IMR-90 (cell line): Measurements from ENCODE around the gene ANXA7. TPM values are rescaled to one million over a fixed set of nuclear protein-coding genes. Genes with fewer than 3 reads are reported as not detected.

Experiments
- ATAC-seq: fragments of 200-7000 bp; cut with Tn5 transposase; 2 replicates; pipeline ENCODE4 v1.9.1; 2020; ENCODE audit warnings: low read depth, mild to moderate bottlenecking, moderate library complexity
- BruUV-seq: library from RNA; stranded (reverse); fragments of 400-500 nt; replicated peaks from 2 replicates; lab custom pipeline; 2021; lab: Mats Ljungman, UMichigan
- CTCF ChIA-PET: fragments of 300-600 bp; formaldehyde crosslinking; extraction: SDS; loops from one replicate; lab custom pipeline; 2021; ENCODE audit warnings: antibody characterized with exemption; lab: Yijun Ruan, JAX
- POLR2A ChIA-PET: fragments of 300-600 bp; sonication (Branson Sonifier 250); formaldehyde crosslinking; loops from one replicate; lab custom pipeline; 2022; ENCODE audit warnings: antibody characterized with exemption; ENCODE audit not compliant: unreplicated experiment; lab: Charles Lee
- DNase-seq: peaks from one replicate; pipeline ENCODE4 v3.0.0; 2013
- H2AFZ ChIP-seq: replicated peaks from 2 replicates; pipeline ENCODE3; 2013; ENCODE audit warnings: low read length, mild to moderate bottlenecking; ENCODE audit not compliant: poor library complexity
- H2AK5ac ChIP-seq: 2 replicates; pipeline ENCODE4 v1.6.1; 2013; ENCODE audit warnings: low read depth, low read length, inconsistent platforms
- H2AK9ac ChIP-seq: replicated peaks from 2 replicates; pipeline ENCODE3; 2013; ENCODE audit warnings: mild to moderate bottlenecking, low read depth, low read length, moderate library complexity; ENCODE audit not compliant: poor library complexity
- H2BK120ac ChIP-seq: 2 replicates; pipeline ENCODE4 v1.6.1; 2013; ENCODE audit warnings: low read depth, low read length, inconsistent platforms
- H2BK15ac ChIP-seq: 3 replicates; pipeline ENCODE4 v1.6.1; 2013; ENCODE audit warnings: low read depth, low read length, inconsistent platforms
- H2BK20ac ChIP-seq: 2 replicates; pipeline ENCODE4 v1.6.1; 2013; ENCODE audit warnings: low read depth, mild to moderate bottlenecking, inconsistent platforms, low read length, moderate library complexity
- H2BK5ac ChIP-seq: 2 replicates; pipeline ENCODE4 v1.6.1; 2013; ENCODE audit warnings: mild to moderate bottlenecking, low read depth, low read length, inconsistent platforms; ENCODE audit not compliant: poor library complexity, severe bottlenecking
- H3K14ac ChIP-seq: replicated peaks from 2 replicates; pipeline ENCODE4 v1.6.1; 2013; ENCODE audit warnings: low read depth, low read length, inconsistent platforms
- H3K18ac ChIP-seq: 2 replicates; pipeline ENCODE4 v1.6.1; 2013; ENCODE audit warnings: low read depth, low read length, control low read depth
- H3K23ac ChIP-seq: 2 replicates; pipeline ENCODE4 v1.6.1; 2013; ENCODE audit warnings: low read depth, low read length, inconsistent platforms
- H3K27ac ChIP-seq: 2 replicates; pipeline ENCODE4 v1.5.1; 2013; ENCODE audit warnings: mild to moderate bottlenecking, control low read depth, low read length; ENCODE audit not compliant: insufficient read depth
- H3K27me3 ChIP-seq: 2 replicates; pipeline ENCODE4 v1.6.1; 2013; ENCODE audit warnings: low read length; ENCODE audit not compliant: control insufficient read depth, insufficient read depth
- H3K36me3 ChIP-seq: 2 replicates; pipeline ENCODE4 v1.6.1; 2013; ENCODE audit warnings: low read length, mixed read lengths; ENCODE audit not compliant: control insufficient read depth, insufficient read depth
- H3K4ac ChIP-seq: 2 replicates; pipeline ENCODE4 v1.6.1; 2013; ENCODE audit warnings: low read depth, low read length, inconsistent platforms
- H3K4me1 ChIP-seq: 2 replicates; pipeline ENCODE4 v1.6.1; 2013; ENCODE audit warnings: low read length, mixed read lengths; ENCODE audit not compliant: control insufficient read depth, insufficient read depth
- H3K4me2 ChIP-seq: 2 replicates; pipeline ENCODE4 v1.6.1; 2013; ENCODE audit warnings: low read depth, mild to moderate bottlenecking, control low read depth, low read length, moderate library complexity
- H3K4me3 ChIP-seq: 2 replicates; pipeline ENCODE4 v1.5.1; 2013; ENCODE audit warnings: low read depth, mild to moderate bottlenecking, control low read depth, low read length, moderate library complexity; ENCODE audit not compliant: insufficient read depth
- H3K56ac ChIP-seq: 2 replicates; pipeline ENCODE4 v1.6.1; 2013; ENCODE audit warnings: low read length, inconsistent platforms; ENCODE audit not compliant: insufficient read depth; ENCODE audit errors: extremely low read depth
- H3K79me1 ChIP-seq, 2 experiments: 2 replicates each; pipeline ENCODE4 v1.6.1; 2013; ENCODE audit warnings: low read length in 2 of 2, inconsistent platforms in 1 of 2, low read depth in 1 of 2
- H3K9ac ChIP-seq: 2 replicates; pipeline ENCODE4 v1.6.1; 2013; ENCODE audit warnings: low read depth, low read length, control low read depth
- H3K9me1 ChIP-seq: 2 replicates; pipeline ENCODE4 v1.6.1; 2013; ENCODE audit warnings: low read length, inconsistent platforms; ENCODE audit not compliant: insufficient read depth
- H3K9me3 ChIP-seq: 2 replicates; pipeline ENCODE4 v1.6.1; 2013; ENCODE audit warnings: low read length; ENCODE audit not compliant: control insufficient read depth, insufficient read depth
- H4K20me1 ChIP-seq: 2 replicates; pipeline ENCODE4 v1.6.1; 2013; ENCODE audit warnings: low read length, inconsistent platforms; ENCODE audit not compliant: insufficient read depth
- H4K5ac ChIP-seq: 2 replicates; pipeline ENCODE4 v1.6.1; 2013; ENCODE audit warnings: mild to moderate bottlenecking, low read depth, low read length, control low read depth
- H4K8ac ChIP-seq, 2 experiments: 2 replicates each; pipeline ENCODE4 v1.6.1; 2013; ENCODE audit warnings: low read depth in 2 of 2, low read length in 2 of 2, control low read depth in 1 of 2, inconsistent platforms in 1 of 2
- H4K91ac ChIP-seq: 2 replicates; pipeline ENCODE4 v1.6.1; 2013; ENCODE audit warnings: low read depth, low read length, inconsistent platforms; ENCODE audit not compliant: insufficient read depth
- BHLHE40 ChIP-seq: fragments of 150-350 bp; IDR thresholded peaks from 2 replicates; pipeline ENCODE4 v1.6.1; 2016; ENCODE audit warnings: mild to moderate bottlenecking, low read depth, low read length
- CEBPB ChIP-seq: IDR thresholded peaks from 2 replicates; pipeline ENCODE4 v1.6.1; 2012; ENCODE audit warnings: low read depth, low read length, improper control_type of control experiment
- CHD1 ChIP-seq: IDR thresholded peaks from 2 replicates; pipeline ENCODE4 v1.6.1; 2012; ENCODE audit warnings: low read depth, low read length, improper control_type of control experiment
- CTCF ChIP-seq: conservative IDR thresholded peaks from 2 replicates; pipeline ENCODE4 v1.5.1; 2012; ENCODE audit warnings: mild to moderate bottlenecking, low read depth, low read length, improper control_type of control experiment
- ELK1 ChIP-seq: fragments of 150-350 bp; IDR thresholded peaks from 2 replicates; pipeline ENCODE4 v1.6.1; 2016; ENCODE audit warnings: low read depth, mild to moderate bottlenecking, low read length, moderate library complexity, borderline replicate concordance
- FOS ChIP-seq: fragments of 150-350 bp; IDR thresholded peaks from 2 replicates; pipeline ENCODE4 v1.6.1; 2016; ENCODE audit warnings: low read depth, low read length
- MAFK ChIP-seq: IDR thresholded peaks from 2 replicates; pipeline ENCODE4 v1.6.1; 2012; ENCODE audit warnings: low read depth, low read length, improper control_type of control experiment
- MAZ ChIP-seq: IDR thresholded peaks from 2 replicates; pipeline ENCODE4 v1.6.1; 2012; ENCODE audit warnings: low read depth, mild to moderate bottlenecking, low read length, improper control_type of control experiment, moderate library complexity, borderline replicate concordance
- NFE2L2 ChIP-seq: fragments of 150-350 bp; IDR thresholded peaks from 2 replicates; pipeline ENCODE4 v1.6.1; 2016; ENCODE audit warnings: low read depth, mild to moderate bottlenecking, low read length
- POLR2A ChIP-seq: IDR thresholded peaks from 2 replicates; pipeline ENCODE4 v1.6.1; 2012; ENCODE audit warnings: mild to moderate bottlenecking, low read depth, low read length
- RAD21 ChIP-seq: IDR thresholded peaks from 2 replicates; pipeline ENCODE4 v1.6.1; 2012; ENCODE audit warnings: low read length, improper control_type of control experiment
- RCOR1 ChIP-seq: IDR thresholded peaks from 2 replicates; pipeline ENCODE4 v1.6.1; 2012; ENCODE audit warnings: mild to moderate bottlenecking, low read length, improper control_type of control experiment; ENCODE audit not compliant: insufficient replicate concordance
- RFX5 ChIP-seq: IDR thresholded peaks from 2 replicates; pipeline ENCODE4 v1.8.0; 2012; ENCODE audit warnings: low read depth, mild to moderate bottlenecking, low read length, moderate library complexity
- USF2 ChIP-seq: fragments of 150-350 bp; IDR thresholded peaks from 2 replicates; pipeline ENCODE4 v1.6.1; 2017; ENCODE audit warnings: mild to moderate bottlenecking, antibody characterized with exemption, low read length, low read depth
- WGBS, 2 experiments: methylation state at CpG; one replicate each; pipeline versions ENCODE4 v1.1.5 to v1.1.7; 2013; ENCODE audit warnings: missing lambda C conversion rate in 2 of 2; ENCODE audit not compliant: insufficient read length in 1 of 2; ENCODE audit errors: extremely low coverage in 2 of 2; 5-methylcytosine and 5-hydroxymethylcytosine counted together
- dilution Hi-C: fragments of 300-500 bp; cut with HindIII; formaldehyde crosslinking; loops from one replicate; pipeline ENCODE4 v1.14.3; 2018; ENCODE audit warnings: low sequenced_read_pairs; ENCODE audit not compliant: unreplicated experiment
- in situ Hi-C: fragments of 300-500 bp; cut with MboI; formaldehyde crosslinking; loops from 3 replicates; pipeline ENCODE4 v1.14.3; 2019; ENCODE audit warnings: low sequenced_read_pairs, inconsistent platforms, mixed read lengths
- intact Hi-C: fragments of 100-400 bp; cut with micrococcal nuclease; formaldehyde crosslinking; loops from 2 replicates; pipeline ENCODE4 v1.10.0; 2022
- polyA plus RNA-seq, 3 experiments: library from polyadenylated mRNA; depleted of rRNA; stranded (reverse); fragments of >200 nt; gene quantifications; 2 replicates each; pipeline ENCODE4 v1.2.3, GENCODE V29; 2012; ENCODE audit warnings: low replicate concordance in 1 of 3
- total RNA-seq: library from RNA; depleted of rRNA; stranded (reverse); fragments of >200 nt; gene quantifications from 2 replicates; pipeline ENCODE4 v1.2.3, GENCODE V29; 2012

The ANXA7 gene
- total and polyA plus RNA-seq, 2 of the 4 experiments (the other 2 are of a cell fraction) = 77.4 to 120 TPM

- Histone ChIP-seq H3K18ac (no peak overlapping the region), H2AFZ (no peak overlapping the region), H2BK15ac (no peak overlapping the region), H4K8ac (no peak overlapping the region), H4K91ac (no peak overlapping the region), H3K27me3 (no peaks in the 10 kb centered on the region), H3K4me1 (no peaks in the 10 kb centered on the region), H3K4me2 (no peak overlapping the region), H3K36me3 (peaks cover 15% of the 10 kb centered on the region), H3K4me3 (no peak overlapping the region), H4K20me1 (no peaks in the 10 kb centered on the region), H4K5ac (no peak overlapping the region), H3K14ac (no peak overlapping the region), H3K27ac (no peak overlapping the region), H2AK5ac (no peak overlapping the region), H2BK20ac (no peak overlapping the region), H3K79me1 (peaks cover 0 to 3% of the 10 kb centered on the region in 2 experiments; a peak in 2 of 4 replicates), H3K4ac (no peak overlapping the region), H2AK9ac (no peak overlapping the region), H3K9ac (no peak overlapping the region), H3K23ac (no peak overlapping the region), H2BK120ac (no peak overlapping the region), H3K56ac (no peak overlapping the region), H2BK5ac (no peak overlapping the region), H3K9me1 (no peaks in the 10 kb centered on the region), H3K9me3 (no peaks in the 10 kb centered on the region)
- intact Hi-C loops (no loop called here), in situ Hi-C loops (no loop called here), dilution Hi-C loops (no loop called here)
- no peak for DNase-seq
- CTCF ChIA-PET = no interaction called here
- ATAC-seq = no peak
- POLR2A ChIA-PET = no interaction called here
- WGBS, 2 experiments = 80% methylated on average over 1 of the region's 1 CpG; no CpG with 5 or more reads in 1 of the 2 experiments
- BruUV-seq = TSS peak; percentile 14
- TF ChIP-seq CEBPB = no peak
- no peak for TF ChIP-seq MAZ
- no peak for TF ChIP-seq NFE2L2
- no peak for TF ChIP-seq MAFK
- TF ChIP-seq CHD1 = no peak
- no peak for TF ChIP-seq RFX5
- TF ChIP-seq RAD21 = no peak
- no peak for TF ChIP-seq BHLHE40
- TF ChIP-seq POLR2A = no peak
- no peak for TF ChIP-seq CTCF
- no peak for TF ChIP-seq ELK1
- TF ChIP-seq USF2 = no peak
- TF ChIP-seq RCOR1 = no peak
- TF ChIP-seq FOS = no peak
These were observed 35.3 kb upstream of the ANXA7 start for GRCh38 chr10:73449113-73449512.
